IPS-18a (cell line): ENCODE results near the gene TTC34.
"Not testable (repeated sequence)": the region's sequence is repeated elsewhere in the genome, so short reads cannot be mapped to it uniquely, and the experiment has no call there.

Source experiments
- H3K27ac ChIP-seq: one replicate; pipeline ENCODE4 v1.5.1; 2013; ENCODE audit warnings: low read length
- H3K27me3 ChIP-seq: one replicate; pipeline ENCODE4 v1.6.1; 2013; ENCODE audit warnings: mild to moderate bottlenecking, low read length; ENCODE audit not compliant: control insufficient read depth, insufficient read depth
- H3K36me3 ChIP-seq: one replicate; pipeline ENCODE4 v1.6.1; 2013; ENCODE audit warnings: low read depth, low read length; ENCODE audit not compliant: control insufficient read depth
- H3K4me1 ChIP-seq: one replicate; pipeline ENCODE4 v1.6.1; 2013; ENCODE audit warnings: low read depth, low read length; ENCODE audit not compliant: control insufficient read depth
- H3K4me3 ChIP-seq: one replicate; pipeline ENCODE4 v1.5.1; 2013; ENCODE audit warnings: low read length
- H3K9ac ChIP-seq: one replicate; pipeline ENCODE4 v1.6.1; 2013; ENCODE audit warnings: mild to moderate bottlenecking, low read length, moderate library complexity
- H3K9me3 ChIP-seq: one replicate; pipeline ENCODE4 v1.6.1; 2013; ENCODE audit warnings: low read depth, low read length; ENCODE audit not compliant: control insufficient read depth

TTC34 gene

GRCh38 chr1:2777424-2778219, 23.9 kb downstream of the TTC34 start:
- Histone ChIP-seq H3K36me3 (no peaks in the 10 kb centered on the region), H3K4me3 (no peak overlapping the region), H3K27me3 (no peaks in the 10 kb centered on the region), H3K9ac (no peak overlapping the region), H3K9me3 (peaks cover 10% of the 10 kb centered on the region), H3K27ac (no peak overlapping the region), H3K4me1 (no peaks in the 10 kb centered on the region)

GRCh38 chr1:2775333-2775732, 26.2 kb downstream of the TTC34 start:
- H3K9me3 ChIP-seq, H3K27ac ChIP-seq, H3K36me3 ChIP-seq, H3K4me1 ChIP-seq, H3K27me3 ChIP-seq, H3K9ac ChIP-seq, H3K4me3 ChIP-seq: not testable (repeated sequence)

- not testable (repeated sequence) for H3K9me3 ChIP-seq, H3K9ac ChIP-seq, H3K27me3 ChIP-seq, H3K36me3 ChIP-seq, H3K4me3 ChIP-seq, H3K4me1 ChIP-seq, H3K27ac ChIP-seq
Observed at GRCh38 chr1:2768052-2768451, 33.4 kb downstream of the TTC34 start.

DNA sequence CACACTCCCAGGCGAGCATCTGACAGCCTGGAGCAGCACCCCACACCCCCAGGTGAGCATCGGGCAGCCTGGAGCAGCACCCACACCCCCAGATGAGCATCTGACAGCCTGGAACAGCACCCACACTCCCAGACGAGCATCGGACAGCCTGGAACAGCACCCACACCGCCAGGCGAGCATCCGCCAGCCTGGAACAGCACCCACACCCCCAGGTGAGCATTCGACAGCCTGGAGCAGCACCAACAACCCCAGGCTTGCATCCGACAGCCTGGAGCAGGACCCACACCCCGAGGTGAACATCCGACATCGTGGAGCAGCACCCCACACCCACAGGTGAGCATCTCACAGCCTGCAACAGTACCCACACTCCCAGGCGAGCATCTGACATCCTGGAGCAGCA, 42.1 kb downstream of the TTC34 start:
- H3K9me3 ChIP-seq, H3K27me3 ChIP-seq, H3K36me3 ChIP-seq, H3K27ac ChIP-seq, H3K9ac ChIP-seq, H3K4me3 ChIP-seq, H3K4me1 ChIP-seq: not testable (repeated sequence)

DNA sequence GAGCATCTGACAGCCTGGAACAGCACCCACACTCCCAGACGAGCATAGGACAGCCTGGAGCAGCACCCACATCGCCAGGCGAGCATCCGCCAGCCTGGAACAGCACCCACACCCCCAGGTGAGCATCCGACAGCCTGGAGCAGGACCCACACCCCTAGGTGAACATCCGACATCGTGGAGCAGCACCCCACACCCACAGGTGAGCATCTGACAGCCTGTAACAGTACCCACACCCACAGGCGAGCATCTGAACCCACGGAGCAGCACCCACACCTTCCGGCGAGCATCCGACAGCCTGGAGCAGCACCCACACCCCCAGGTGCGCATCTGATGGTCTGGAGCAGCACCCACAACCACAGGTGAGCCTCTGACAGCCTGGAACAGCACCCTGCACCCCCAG, 44.0 kb downstream of the TTC34 start:
- H3K9me3 ChIP-seq, H3K4me1 ChIP-seq, H3K4me3 ChIP-seq, H3K27ac ChIP-seq, H3K36me3 ChIP-seq, H3K27me3 ChIP-seq, H3K9ac ChIP-seq: not testable (repeated sequence)

- not testable (repeated sequence) for H3K27me3 ChIP-seq, H3K36me3 ChIP-seq, H3K27ac ChIP-seq, H3K9ac ChIP-seq, H3K4me1 ChIP-seq, H3K4me3 ChIP-seq, H3K9me3 ChIP-seq
Observed at GRCh38 chr1:2755426-2755825, 46.1 kb downstream of the TTC34 start.

DNA sequence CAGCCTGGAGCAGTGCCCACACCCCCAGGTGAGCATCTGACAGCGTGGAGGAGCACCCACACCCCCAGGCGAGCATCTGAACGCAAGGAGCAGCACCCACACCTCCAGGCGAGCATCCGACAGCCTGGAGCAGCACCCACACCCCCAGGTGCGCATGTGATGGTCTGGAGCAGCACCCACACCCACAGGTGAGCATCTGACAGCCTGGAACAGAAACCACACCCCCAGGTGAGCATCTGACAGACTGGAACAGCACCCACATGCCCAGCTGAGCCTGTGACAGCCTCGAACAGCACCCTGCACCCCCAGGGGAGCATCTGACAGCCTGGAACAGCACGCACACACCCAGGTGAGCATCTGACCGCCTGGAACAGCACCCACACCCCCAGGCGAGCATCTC, 46.9 kb downstream of the TTC34 start:
- not testable (repeated sequence) for H3K9me3 ChIP-seq, H3K4me1 ChIP-seq, H3K36me3 ChIP-seq, H3K4me3 ChIP-seq, H3K9ac ChIP-seq, H3K27me3 ChIP-seq, H3K27ac ChIP-seq

DNA sequence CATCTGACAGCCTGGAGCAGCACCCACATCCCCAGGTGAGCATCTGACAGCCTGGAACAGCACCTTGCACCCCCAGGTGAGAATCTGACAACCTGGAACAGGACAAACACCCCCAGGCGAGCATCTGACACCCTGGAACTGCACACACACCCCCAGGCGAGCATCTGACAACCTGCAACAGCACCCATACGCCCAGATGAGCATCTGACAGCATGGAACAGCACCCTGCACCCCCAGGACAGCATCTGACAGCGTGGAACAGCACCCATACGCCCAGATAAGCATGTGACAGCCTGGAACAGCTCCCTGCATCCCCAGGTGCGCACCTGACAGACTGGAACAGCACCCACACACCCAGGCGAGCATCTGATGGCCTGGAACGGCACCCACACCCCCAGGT, 49.0 kb downstream of the TTC34 start:
- not testable (repeated sequence) for H3K27me3 ChIP-seq, H3K9me3 ChIP-seq, H3K4me1 ChIP-seq, H3K4me3 ChIP-seq, H3K36me3 ChIP-seq, H3K27ac ChIP-seq, H3K9ac ChIP-seq

DNA sequence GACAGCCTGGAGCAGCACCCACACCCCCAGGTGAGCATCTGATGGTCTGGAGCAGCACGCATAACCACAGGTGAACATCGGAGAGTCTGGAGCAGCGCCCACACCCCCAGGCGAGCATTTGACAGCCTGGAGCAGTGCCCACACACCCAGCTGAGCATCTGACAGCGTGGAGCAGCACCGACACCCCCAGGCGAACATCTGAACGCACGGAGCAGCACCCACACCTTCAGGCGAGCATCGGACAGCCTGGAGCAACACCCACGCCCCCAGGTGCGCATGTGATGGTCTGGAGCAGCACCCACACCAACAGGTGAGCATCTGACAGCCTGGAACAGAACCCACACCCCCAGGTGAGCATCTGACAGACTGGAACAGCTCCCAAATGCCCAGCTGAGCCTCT, 49.6 kb downstream of the TTC34 start:
- not testable (repeated sequence) for H3K9me3 ChIP-seq, H3K27me3 ChIP-seq, H3K27ac ChIP-seq, H3K36me3 ChIP-seq, H3K9ac ChIP-seq, H3K4me3 ChIP-seq, H3K4me1 ChIP-seq

DNA sequence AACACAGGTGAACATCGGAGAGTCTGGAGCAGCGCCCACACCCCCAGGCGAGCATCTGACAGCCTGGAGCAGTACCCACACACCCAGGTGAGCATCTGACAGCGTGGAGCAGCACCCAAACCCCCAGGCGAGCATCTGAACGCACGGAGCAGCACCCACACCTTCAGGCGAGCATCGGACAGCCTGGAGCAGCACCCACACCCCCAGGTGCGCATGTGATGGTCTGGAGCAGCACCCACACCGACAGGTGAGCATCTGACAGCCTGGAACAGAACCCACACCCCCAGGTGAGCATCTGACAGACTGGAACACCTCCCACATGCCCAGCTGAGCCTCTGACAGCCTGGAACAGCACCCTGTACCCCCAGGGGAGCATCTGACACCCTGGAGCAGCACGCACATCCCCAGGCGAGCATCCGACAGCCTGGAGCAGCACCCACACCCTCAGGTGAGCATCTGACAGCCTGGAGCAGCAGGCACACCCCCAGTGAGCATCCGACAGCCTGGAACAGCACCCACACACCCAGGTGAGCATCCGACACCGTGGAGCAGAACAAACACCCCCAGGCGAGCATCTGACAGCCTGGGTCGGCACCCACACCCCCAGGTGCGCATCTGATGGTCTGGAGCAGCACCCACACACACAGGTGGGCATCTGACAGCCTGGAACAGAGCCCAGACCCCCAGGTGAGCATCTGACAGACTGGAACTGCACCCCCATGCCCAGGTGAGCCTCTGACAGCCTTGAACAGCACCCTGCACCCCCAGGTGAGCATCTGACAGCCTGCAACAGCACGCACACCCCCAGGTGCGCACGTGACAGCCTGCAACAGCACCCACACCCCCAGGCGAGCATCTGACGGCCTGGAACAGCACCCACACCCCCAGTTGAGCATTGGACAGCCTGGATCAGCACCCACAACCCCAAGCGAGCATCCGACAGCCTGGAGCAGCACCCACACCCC, 50.4 kb downstream of the TTC34 start:
- not testable (repeated sequence) for H3K27ac ChIP-seq, H3K27me3 ChIP-seq, H3K36me3 ChIP-seq, H3K4me3 ChIP-seq, H3K4me1 ChIP-seq, H3K9ac ChIP-seq, H3K9me3 ChIP-seq

DNA sequence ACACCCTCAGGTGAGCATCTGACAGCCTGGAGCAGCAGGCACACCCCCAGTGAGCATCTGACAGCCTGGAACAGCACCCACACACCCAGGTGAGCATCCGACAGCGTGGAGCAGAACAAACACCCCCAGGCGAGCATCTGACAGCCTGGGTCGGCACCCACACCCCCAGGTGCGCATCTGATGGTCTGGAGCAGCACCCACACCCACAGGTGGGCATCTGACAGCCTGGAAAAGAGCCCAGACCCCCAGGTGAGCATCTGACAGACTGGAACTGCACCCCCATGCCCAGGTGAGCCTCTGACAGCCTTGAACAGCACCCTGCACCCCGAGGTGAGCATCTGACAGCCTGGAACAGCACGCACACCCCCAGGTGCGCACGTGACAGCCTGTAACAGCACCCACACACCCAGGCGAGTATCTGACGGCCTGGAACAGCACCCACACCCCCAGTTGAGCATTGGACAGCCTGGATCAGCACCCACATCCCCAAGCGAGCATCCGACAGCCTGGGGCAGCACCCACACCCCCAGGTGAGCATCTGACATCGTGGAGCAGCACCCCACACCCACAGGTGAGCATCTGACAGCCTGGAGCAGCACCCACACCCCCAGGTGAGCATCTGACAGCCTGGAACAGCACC, 51.3 kb downstream of the TTC34 start:
- not testable (repeated sequence) for H3K4me1 ChIP-seq, H3K4me3 ChIP-seq, H3K9me3 ChIP-seq, H3K9ac ChIP-seq, H3K36me3 ChIP-seq, H3K27ac ChIP-seq, H3K27me3 ChIP-seq
